OCI-LY7 (cell line): ENCODE results near the gene WDCP. TPM values are rescaled to one million over a fixed set of nuclear protein-coding genes. Genes with fewer than 3 reads are reported as not detected.

Experiments
- BruUV-seq: library from RNA; stranded (reverse); fragments of 400-500 nt; replicated peaks from 2 replicates; lab custom pipeline; 2021; lab: Mats Ljungman, UMichigan
- CTCF ChIA-PET: fragments of 300-600 bp; sonication (Branson Sonifier 250); formaldehyde crosslinking; loops from one replicate; lab custom pipeline; 2022; ENCODE audit warnings: antibody characterized with exemption; ENCODE audit not compliant: unreplicated experiment; lab: Charles Lee
- POLR2A ChIA-PET: fragments of 300-600 bp; sonication (Branson Sonifier 250); formaldehyde crosslinking; loops from one replicate; lab custom pipeline; 2022; ENCODE audit warnings: antibody characterized with exemption; lab: Charles Lee
- DNase-seq: peaks from one replicate; pipeline ENCODE4 v3.0.0-alpha.2; 2015; ENCODE audit warnings: low spot score
- H2AFZ ChIP-seq: fragments of 200-600 bp; sonication (generic), shearing (Covaris generic); 2 replicates; pipeline ENCODE4 v1.6.1; 2014; ENCODE audit warnings: mild to moderate bottlenecking, antibody characterized with exemption, low read length, moderate library complexity
- H3K27ac ChIP-seq: fragments of 200-600 bp; sonication (generic); 2 replicates; pipeline ENCODE4 v1.5.1; 2014; ENCODE audit warnings: mixed run types, low read depth, mild to moderate bottlenecking, moderate library complexity, low read length, inconsistent platforms; ENCODE audit not compliant: poor library complexity, severe bottlenecking
- H3K36me3 ChIP-seq: fragments of 200-600 bp; sonication (generic); 2 replicates; pipeline ENCODE4 v1.6.1; 2014; ENCODE audit warnings: mild to moderate bottlenecking, antibody characterized with exemption, low read length, moderate library complexity, mixed read lengths; ENCODE audit not compliant: insufficient read depth
- H3K4me1 ChIP-seq: fragments of 200-600 bp; sonication (generic); 2 replicates; pipeline ENCODE4 v1.5.1; 2014; ENCODE audit warnings: mild to moderate bottlenecking, low read length; ENCODE audit not compliant: insufficient read depth, poor library complexity, severe bottlenecking
- H3K4me2 ChIP-seq: fragments of 200-600 bp; sonication (generic); 2 replicates; pipeline ENCODE4 v1.6.1; 2014; ENCODE audit warnings: mild to moderate bottlenecking, low read length
- H3K4me3 ChIP-seq: fragments of 200-600 bp; sonication (generic); 2 replicates; pipeline ENCODE4 v1.5.1; 2014; ENCODE audit warnings: mild to moderate bottlenecking, low read depth, low read length; ENCODE audit not compliant: poor library complexity, severe bottlenecking
- H3K79me2 ChIP-seq: fragments of 200-600 bp; sonication (generic); 2 replicates; pipeline ENCODE4 v1.6.1; 2016; ENCODE audit warnings: low read depth, mild to moderate bottlenecking, low read length, moderate library complexity, mixed read lengths; ENCODE audit not compliant: insufficient read depth
- H3K9me2 ChIP-seq: fragments of 200-600 bp; sonication (generic); 2 replicates; pipeline ENCODE4 v1.6.1; 2016; ENCODE audit warnings: mild to moderate bottlenecking, low read length, mixed read lengths; ENCODE audit not compliant: insufficient read depth
- H3K9me3 ChIP-seq: fragments of 200-600 bp; sonication (generic); 2 replicates; pipeline ENCODE4 v1.6.1; 2014; ENCODE audit warnings: mild to moderate bottlenecking, mixed run types, low read length, mixed read lengths
- H4K20me1 ChIP-seq: fragments of 200-600 bp; sonication (generic); 2 replicates; pipeline ENCODE4 v1.6.1; 2014; ENCODE audit warnings: mild to moderate bottlenecking, antibody characterized with exemption, low read length, moderate library complexity, mixed read lengths; ENCODE audit not compliant: insufficient read depth
- CTCF ChIP-seq: fragments of 200-600 bp; sonication (generic); conservative IDR thresholded peaks from 2 replicates; pipeline ENCODE4 v1.5.1; 2014; ENCODE audit warnings: mild to moderate bottlenecking, antibody characterized with exemption, low read length, moderate library complexity, mixed read lengths
- EZH2phosphoT487 ChIP-seq: fragments of 200-600 bp; sonication (generic); IDR thresholded peaks from 2 replicates; pipeline ENCODE4 v1.6.1; 2018; ENCODE audit warnings: low read depth, borderline replicate concordance, mild to moderate bottlenecking, mixed run types, antibody characterized with exemption, low read length, moderate library complexity, mixed read lengths
- intact Hi-C: fragments of 100-400 bp; cut with micrococcal nuclease; formaldehyde crosslinking; loops from one replicate; pipeline ENCODE4 v1.10.0; 2022; ENCODE audit not compliant: unreplicated experiment
- total RNA-seq, 2 experiments: library from RNA; depleted of rRNA in 1 of 2; stranded (reverse); fragments of >200 nt in 1 of 2; shearing (Covaris generic) in 1 of 2; gene quantifications; 2 replicates each; pipeline ENCODE4 v1.2.3, GENCODE V29; 2014 to 2022

WDCP gene
- total RNA-seq, 2 experiments from 2014 or later: 13.9 to 21.0 TPM

DNA sequence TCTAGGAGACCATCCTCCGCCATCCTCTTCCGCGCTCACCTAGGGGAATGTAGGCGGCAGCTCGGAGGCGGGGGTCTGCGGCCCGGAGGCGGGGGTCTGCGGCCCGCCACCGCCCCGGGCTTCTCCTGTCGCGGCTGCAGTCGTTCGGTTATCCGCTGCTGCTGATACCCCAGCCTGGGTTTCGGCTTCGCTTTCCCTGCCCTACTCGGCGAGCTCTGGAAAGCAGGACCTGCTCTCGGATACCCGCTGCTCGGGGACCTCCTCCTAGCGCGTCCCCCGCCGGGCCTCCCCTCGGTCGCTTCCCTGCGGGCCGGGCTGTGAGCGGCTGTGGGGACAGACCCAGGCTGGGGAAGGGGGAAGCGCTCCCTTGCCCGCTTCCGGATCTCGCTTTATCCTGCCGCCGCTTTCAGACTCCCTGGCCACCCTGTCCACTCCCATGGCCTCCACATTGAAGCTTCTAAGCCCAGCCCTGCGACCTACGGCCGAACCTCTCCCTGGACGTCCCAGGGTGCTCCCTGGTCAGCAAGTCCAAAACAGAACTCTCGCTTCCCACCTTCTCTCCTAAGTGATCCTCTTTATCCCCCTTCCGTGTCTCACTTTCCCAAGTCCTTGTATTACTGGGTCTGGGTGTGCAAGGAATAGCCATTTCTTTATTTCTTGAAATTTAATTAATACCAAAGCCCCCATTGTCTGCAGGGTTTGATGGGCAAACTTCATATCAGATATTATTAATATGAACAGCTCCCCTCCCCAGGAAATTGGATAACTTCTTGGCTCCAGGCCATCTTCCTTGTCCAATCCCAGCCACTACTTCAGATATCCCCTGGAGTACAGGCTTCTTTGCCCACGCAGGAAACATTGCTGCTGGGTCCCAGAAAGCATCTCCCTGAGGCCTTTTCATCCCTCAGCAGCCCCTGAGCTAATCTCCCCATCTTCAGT, 3.1 kb upstream of the WDCP start:
- peak overlapping the region; percentile 77 for H3K4me3 ChIP-seq
- ChIA-PET POLR2A (interaction anchor here (0.8 to 1.2 kb wide), 2 partner anchors 9 to 14 kb away, joined by 3 to 6 read pairs; no protein-coding TSS in a partner anchor), CTCF (no interaction called here)
- H3K79me2 ChIP-seq: peaks cover 13% of the 10 kb centered on the region
- H3K27ac ChIP-seq: no peak overlapping the region
- BruUV-seq: no TSS peak
- H4K20me1 ChIP-seq: peaks cover 3% of the 10 kb centered on the region; the same call in 1 of the 2 replicates
- no peaks in the 10 kb centered on the region for H3K9me3 ChIP-seq
- peak overlapping the region; percentile 92 for H2AFZ ChIP-seq
- TF ChIP-seq CTCF: no peak
- no peak for TF ChIP-seq EZH2phosphoT487
- no peaks in the 10 kb centered on the region for H3K9me2 ChIP-seq
- peak overlapping the region; percentile 82 for H3K4me2 ChIP-seq
- DNase-seq: no peak
- H3K4me1 ChIP-seq: peaks cover 24% of the 10 kb centered on the region
- H3K36me3 ChIP-seq: no peaks in the 10 kb centered on the region
- intact Hi-C loops: no loop called here

DNA sequence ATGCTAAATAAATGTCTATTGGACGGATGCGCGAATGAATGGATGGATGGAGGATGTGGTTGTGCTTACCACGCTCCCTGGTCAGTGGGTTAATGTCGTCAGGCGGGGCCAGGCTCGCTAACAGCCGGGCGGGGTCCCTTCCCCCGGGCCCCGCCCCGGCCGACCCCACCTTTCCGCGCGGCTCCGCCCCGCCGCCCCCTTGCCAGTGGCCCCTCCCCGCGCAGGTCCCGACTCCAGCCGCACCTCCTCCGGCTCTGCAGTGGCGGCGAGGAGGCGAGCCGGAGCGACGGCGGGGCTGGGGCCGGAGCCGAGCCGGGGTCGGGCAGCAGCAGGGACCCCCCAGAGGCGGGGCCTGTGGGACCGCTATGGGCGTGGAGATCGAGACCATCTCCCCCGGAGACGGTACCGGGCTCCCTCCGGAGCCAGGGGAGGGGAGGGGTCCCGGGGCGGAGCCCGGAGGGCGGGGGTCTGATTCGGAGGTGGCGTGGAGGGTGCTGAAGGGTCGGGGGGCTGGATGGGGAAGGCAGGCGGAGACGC, 2.4 kb upstream of the WDCP start, which contains the start of gene FKBP1B:
Gene FKBP1B (plus strand): TSS at position 257 of the 537 bp plus-strand sequence. CDS start 109 bp downstream, at position 366.
- Histone ChIP-seq H2AFZ (peak within 1 kb of the TSS; percentile 92), H3K79me2 (peaks cover 19% of the 10 kb centered on the region), H3K4me3 (peak within 1 kb of the TSS; percentile 77), H3K27ac (no peak within 1 kb of the TSS), H3K36me3 (no peaks in the 10 kb centered on the region), H3K4me1 (peaks cover 24% of the 10 kb centered on the region), H3K4me2 (peak within 1 kb of the TSS; percentile 82), H4K20me1 (peaks cover 3% of the 10 kb centered on the region; the same call in 1 of the 2 replicates), H3K9me3 (no peaks in the 10 kb centered on the region), H3K9me2 (no peaks in the 10 kb centered on the region)
- intact Hi-C loops: loop anchor here (5.0 kb wide), 1 partner anchor 122 kb away; the partner anchor contains the start of gene ATAD2B
- peak; percentile 74 for DNase-seq
- no TSS peak for BruUV-seq
- CTCF ChIA-PET: no interaction called here
- POLR2A ChIA-PET: interaction anchor here (0.6 to 1.2 kb wide), 5 partner anchors 12 to 243 kb away, joined by 3 to 5 read pairs (median 3); partner anchors contain the start of genes ATAD2B and SF3B6
- TF ChIP-seq CTCF (no peak), EZH2phosphoT487 (no peak)
